MM.1S (cell line): ENCODE data around the gene CTCF.

Experiments used
- EZH2phosphoT487 ChIP-seq: fragments of 300-600 bp; sonication (generic); IDR thresholded peaks from 2 replicates; pipeline ENCODE4 v1.6.1; 2018; ENCODE audit warnings: antibody characterized with exemption, low read length
- TF ChIP-seq, protein P1 (sequence below): fragments of 300-600 bp; sonication (generic); IDR thresholded peaks from 2 replicates; pipeline ENCODE4 v1.5.1; 2016; ENCODE audit warnings: antibody characterized with exemption, low read length, mixed read lengths

- TF ChIP-seq, protein P1, sequence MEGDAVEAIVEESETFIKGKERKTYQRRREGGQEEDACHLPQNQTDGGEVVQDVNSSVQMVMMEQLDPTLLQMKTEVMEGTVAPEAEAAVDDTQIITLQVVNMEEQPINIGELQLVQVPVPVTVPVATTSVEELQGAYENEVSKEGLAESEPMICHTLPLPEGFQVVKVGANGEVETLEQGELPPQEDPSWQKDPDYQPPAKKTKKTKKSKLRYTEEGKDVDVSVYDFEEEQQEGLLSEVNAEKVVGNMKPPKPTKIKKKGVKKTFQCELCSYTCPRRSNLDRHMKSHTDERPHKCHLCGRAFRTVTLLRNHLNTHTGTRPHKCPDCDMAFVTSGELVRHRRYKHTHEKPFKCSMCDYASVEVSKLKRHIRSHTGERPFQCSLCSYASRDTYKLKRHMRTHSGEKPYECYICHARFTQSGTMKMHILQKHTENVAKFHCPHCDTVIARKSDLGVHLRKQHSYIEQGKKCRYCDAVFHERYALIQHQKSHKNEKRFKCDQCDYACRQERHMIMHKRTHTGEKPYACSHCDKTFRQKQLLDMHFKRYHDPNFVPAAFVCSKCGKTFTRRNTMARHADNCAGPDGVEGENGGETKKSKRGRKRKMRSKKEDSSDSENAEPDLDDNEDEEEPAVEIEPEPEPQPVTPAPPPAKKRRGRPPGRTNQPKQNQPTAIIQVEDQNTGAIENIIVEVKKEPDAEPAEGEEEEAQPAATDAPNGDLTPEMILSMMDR: no peak
- TF ChIP-seq EZH2phosphoT487: no peak
Observed at GRCh38 chr16:67651039-67651438, 88.7 kb downstream of the CTCF start.
